HepG2 (cell line): ENCODE data around the gene PC. TPM values are rescaled to one million over a fixed set of nuclear protein-coding genes. Genes with fewer than 3 reads are reported as not detected.

Source experiments
- ATRX ChIP-seq: sonication (generic); formaldehyde crosslinking; IDR thresholded peaks from 2 replicates; pipeline ENCODE4 v1.4.0; 2020; ENCODE audit warnings: missing genetic modification reagents, borderline replicate concordance
- BCL6 ChIP-seq: IDR thresholded peaks from 2 replicates; pipeline ENCODE4 v1.6.1; 2016; ENCODE audit warnings: missing genetic modification reagents, missing compliant biosample characterization
- CENPBD1 ChIP-seq: sonication (generic); formaldehyde crosslinking; IDR thresholded peaks from 2 replicates; pipeline ENCODE4 v1.8.0; 2022; ENCODE audit warnings: missing genetic modification reagents, low read depth, mild to moderate bottlenecking, borderline replicate concordance
- EZH2 ChIP-seq: conservative IDR thresholded peaks from 2 replicates; pipeline ENCODE4 v1.6.1; 2012; ENCODE audit warnings: mild to moderate bottlenecking, low read depth, low read length, moderate library complexity
- FOXK2 ChIP-seq: fragments of 450-650 bp; IDR thresholded peaks from 2 replicates; pipeline ENCODE4 v1.6.1; 2016
- FOXP1 ChIP-seq, 2 experiments: fragments of 450-650 bp in 1 of 2; IDR thresholded peaks; 2 replicates each; pipeline ENCODE4 v1.6.1; 2017 to 2018; ENCODE audit warnings: antibody characterized with exemption in 1 of 2
- KLF6 ChIP-seq: IDR thresholded peaks from 2 replicates; pipeline ENCODE4 v1.8.0; 2016; ENCODE audit warnings: missing biosample characterization, missing genetic modification reagents
- LBX2 ChIP-seq: sonication (generic); formaldehyde crosslinking; IDR thresholded peaks from 2 replicates; pipeline ENCODE4 v1.5.0; 2020; ENCODE audit warnings: missing genetic modification reagents, mild to moderate bottlenecking, borderline replicate concordance
- NONO ChIP-seq, 2 experiments: fragments of 450-650 bp in 1 of 2; sonication (generic) in 1 of 2; formaldehyde crosslinking in 1 of 2; IDR thresholded peaks in 1 of 2; conservative IDR thresholded peaks in 1 of 2; 2 replicates each; pipeline versions ENCODE4 v1.6.1 to v1.8.0; 2017 to 2022; ENCODE audit warnings: mild to moderate bottlenecking in 1 of 2, missing genetic modification reagents in 1 of 2, moderate library complexity in 1 of 2
- NR2C2 ChIP-seq: sonication (generic); formaldehyde crosslinking; IDR thresholded peaks from 2 replicates; pipeline ENCODE4 v1.4.0; 2020; ENCODE audit warnings: missing genetic modification reagents, mild to moderate bottlenecking, moderate library complexity, borderline replicate concordance
- PLRG1 ChIP-seq: fragments of 450-650 bp; conservative IDR thresholded peaks from 2 replicates; pipeline ENCODE4 v1.6.1; 2016
- RARA ChIP-seq: IDR thresholded peaks from 2 replicates; pipeline ENCODE4 v1.6.1; 2016; ENCODE audit warnings: missing genetic modification reagents, missing compliant biosample characterization
- REL ChIP-seq: sonication (generic); formaldehyde crosslinking; conservative IDR thresholded peaks from 2 replicates; pipeline ENCODE4 v1.8.0; 2022; ENCODE audit warnings: mild to moderate bottlenecking, missing genetic modification reagents, moderate library complexity
- SMAD3 ChIP-seq: sonication (generic); formaldehyde crosslinking; IDR thresholded peaks from 2 replicates; pipeline ENCODE4 v1.4.0; 2020; ENCODE audit warnings: missing genetic modification reagents
- STAG1 ChIP-seq: sonication (generic); formaldehyde crosslinking; IDR thresholded peaks from 2 replicates; pipeline ENCODE4 v1.4.0; 2020; ENCODE audit warnings: missing genetic modification reagents
- TEAD3 ChIP-seq: optimal IDR thresholded peaks from 2 replicates; pipeline ENCODE3; 2016; ENCODE audit warnings: borderline replicate concordance
- ZBTB43 ChIP-seq: sonication (generic); formaldehyde crosslinking; conservative IDR thresholded peaks from 2 replicates; pipeline ENCODE4 v1.4.0; 2020; ENCODE audit warnings: missing genetic modification reagents
- ZNF263 ChIP-seq: sonication (generic); formaldehyde crosslinking; IDR thresholded peaks from 2 replicates; pipeline ENCODE4 v1.4.0; 2020; ENCODE audit warnings: missing genetic modification reagents
- ZNF451 ChIP-seq: sonication (generic); formaldehyde crosslinking; IDR thresholded peaks from 2 replicates; pipeline ENCODE4 v1.5.0; 2020; ENCODE audit warnings: mild to moderate bottlenecking, missing genetic modification reagents
- ZNF562 ChIP-seq: sonication (generic); formaldehyde crosslinking; IDR thresholded peaks from 2 replicates; pipeline ENCODE4 v1.8.0; 2022; ENCODE audit warnings: missing genetic modification reagents, borderline replicate concordance
- ZNF570 ChIP-seq: sonication (generic); formaldehyde crosslinking; IDR thresholded peaks from 2 replicates; pipeline ENCODE4 v1.4.0; 2020; ENCODE audit warnings: mild to moderate bottlenecking, missing genetic modification reagents, borderline replicate concordance
- ZNF598 ChIP-seq: sonication (generic); formaldehyde crosslinking; IDR thresholded peaks from 2 replicates; pipeline ENCODE4 v1.5.1; 2020; ENCODE audit warnings: mild to moderate bottlenecking, missing genetic modification reagents, borderline replicate concordance
- ZNF652 ChIP-seq: IDR thresholded peaks from 2 replicates; pipeline ENCODE4 v1.6.1; 2016; ENCODE audit warnings: low read depth, borderline replicate concordance
- ZNF7 ChIP-seq: IDR thresholded peaks from 2 replicates; pipeline ENCODE4 v1.6.1; 2016; ENCODE audit warnings: missing biosample characterization, missing genetic modification reagents
- ZNF737 ChIP-seq: sonication (generic); formaldehyde crosslinking; IDR thresholded peaks from 2 replicates; pipeline ENCODE4 v1.5.0; 2020; ENCODE audit warnings: missing genetic modification reagents, mild to moderate bottlenecking, borderline replicate concordance
- polyA plus RNA-seq, 8 experiments: library from polyadenylated mRNA; depleted of rRNA in 3 of 8; stranded (reverse) in 7 of 8; unstranded in 1 of 8; fragments of >200 nt; fragmentation: Illumina TruSeq in 4 of 8; extraction: Trizol in 4 of 8; gene quantifications; 2 replicates each; pipeline versions ENCODE4 v1.2.1 to v1.2.3, GENCODE V29; 2011 to 2016; ENCODE audit warnings: low read depth in 4 of 8, missing spikeins in 1 of 8, mixed read lengths in 1 of 8; ENCODE audit not compliant: insufficient read depth in 1 of 8
- total RNA-seq, 5 experiments: library from RNA; depleted of rRNA; stranded (reverse); fragments of >200 nt; fragmentation: Illumina TruSeq; extraction: Trizol; gene quantifications; 2 replicates each; pipeline ENCODE4 v1.2.3, GENCODE V29; 2016; ENCODE audit warnings: low read depth in 1 of 5
- TF ChIP-seq, protein P1 (sequence below): sonication (generic); formaldehyde crosslinking; IDR thresholded peaks from 2 replicates; pipeline ENCODE4 v1.5.0; 2020; ENCODE audit warnings: mild to moderate bottlenecking, missing genetic modification reagents, moderate library complexity
- TF ChIP-seq, protein P2 (sequence below): sonication (generic); formaldehyde crosslinking; IDR thresholded peaks from 2 replicates; pipeline ENCODE4 v1.5.0; 2020; ENCODE audit warnings: missing genetic modification reagents

Gene PC
- total and polyA plus RNA-seq, 2 of the 13 experiments (the other 11 are each of a cell fraction or from before 2014, with no cell fraction given) = 29.0 to 39.0 TPM

- no peak for TF ChIP-seq NONO (IDR thresholded peaks at IDR 0.05)
- no peak for TF ChIP-seq NONO (CRISPR knock-in tag; conservative IDR thresholded peaks at IDR 0.05)
- TF ChIP-seq TEAD3 (CRISPR knock-in tag) = peak; percentile 36
- TF ChIP-seq NR2C2 (CRISPR knock-in tag) = 0 out of 2 replicates have a peak, but pooled peaks have one; percentile 11
- TF ChIP-seq FOXK2 = no peak
- TF ChIP-seq, protein P1, sequence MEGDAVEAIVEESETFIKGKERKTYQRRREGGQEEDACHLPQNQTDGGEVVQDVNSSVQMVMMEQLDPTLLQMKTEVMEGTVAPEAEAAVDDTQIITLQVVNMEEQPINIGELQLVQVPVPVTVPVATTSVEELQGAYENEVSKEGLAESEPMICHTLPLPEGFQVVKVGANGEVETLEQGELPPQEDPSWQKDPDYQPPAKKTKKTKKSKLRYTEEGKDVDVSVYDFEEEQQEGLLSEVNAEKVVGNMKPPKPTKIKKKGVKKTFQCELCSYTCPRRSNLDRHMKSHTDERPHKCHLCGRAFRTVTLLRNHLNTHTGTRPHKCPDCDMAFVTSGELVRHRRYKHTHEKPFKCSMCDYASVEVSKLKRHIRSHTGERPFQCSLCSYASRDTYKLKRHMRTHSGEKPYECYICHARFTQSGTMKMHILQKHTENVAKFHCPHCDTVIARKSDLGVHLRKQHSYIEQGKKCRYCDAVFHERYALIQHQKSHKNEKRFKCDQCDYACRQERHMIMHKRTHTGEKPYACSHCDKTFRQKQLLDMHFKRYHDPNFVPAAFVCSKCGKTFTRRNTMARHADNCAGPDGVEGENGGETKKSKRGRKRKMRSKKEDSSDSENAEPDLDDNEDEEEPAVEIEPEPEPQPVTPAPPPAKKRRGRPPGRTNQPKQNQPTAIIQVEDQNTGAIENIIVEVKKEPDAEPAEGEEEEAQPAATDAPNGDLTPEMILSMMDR = peak; percentile 52
- TF ChIP-seq ZNF598 (CRISPR knock-in tag) = no peak
- TF ChIP-seq ZNF263 (CRISPR knock-in tag) = no peak
- no peak for TF ChIP-seq CENPBD1 (CRISPR knock-in tag)
- TF ChIP-seq ZBTB43 (CRISPR knock-in tag) = no peak
- no peak for TF ChIP-seq LBX2 (CRISPR knock-in tag)
- TF ChIP-seq, protein P2, sequence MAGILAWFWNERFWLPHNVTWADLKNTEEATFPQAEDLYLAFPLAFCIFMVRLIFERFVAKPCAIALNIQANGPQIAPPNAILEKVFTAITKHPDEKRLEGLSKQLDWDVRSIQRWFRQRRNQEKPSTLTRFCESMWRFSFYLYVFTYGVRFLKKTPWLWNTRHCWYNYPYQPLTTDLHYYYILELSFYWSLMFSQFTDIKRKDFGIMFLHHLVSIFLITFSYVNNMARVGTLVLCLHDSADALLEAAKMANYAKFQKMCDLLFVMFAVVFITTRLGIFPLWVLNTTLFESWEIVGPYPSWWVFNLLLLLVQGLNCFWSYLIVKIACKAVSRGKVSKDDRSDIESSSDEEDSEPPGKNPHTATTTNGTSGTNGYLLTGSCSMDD (CRISPR knock-in tag) = no peak
- no peak for TF ChIP-seq ZNF652 (CRISPR knock-in tag)
- no peak for TF ChIP-seq REL
- TF ChIP-seq ZNF570 (CRISPR knock-in tag) = no peak
- no peak for TF ChIP-seq KLF6 (CRISPR knock-in tag)
- peak; percentile 82 for TF ChIP-seq RARA
- no peak for TF ChIP-seq ZNF562
- no peak for TF ChIP-seq BCL6
- TF ChIP-seq SMAD3 (CRISPR knock-in tag) = 0 out of 2 replicates have a peak, but pooled peaks have one; percentile 28
- no peak for TF ChIP-seq FOXP1 (IDR thresholded peaks at IDR 0.05)
- TF ChIP-seq FOXP1 (CRISPR knock-in tag; IDR thresholded peaks at IDR 0.05) = peak; percentile 48; the same call in 1 of the 2 replicates
- TF ChIP-seq STAG1 = peak; percentile 34; the same call in 1 of the 2 replicates
- no peak for TF ChIP-seq ZNF737 (CRISPR knock-in tag)
- no peak for TF ChIP-seq ZNF7 (CRISPR knock-in tag)
- no peak for TF ChIP-seq PLRG1
- no peak for TF ChIP-seq ATRX (CRISPR knock-in tag)
- no peak for TF ChIP-seq ZNF451
- TF ChIP-seq EZH2 = no peak
Observed at GRCh38 chr11:66891851-66892660, 66.1 kb downstream of the PC start (continued).
